ENCODE data around the gene HCN3. TPM values are rescaled to one million over a fixed set of nuclear protein-coding genes. Genes with fewer than 3 reads are reported as not detected.
"Not testable (repeated sequence)": the region's sequence is repeated elsewhere in the genome, so short reads cannot be mapped to it uniquely, and the experiment has no call there.

Gene HCN3
- total RNA-seq = 1 to 10 TPM; 1.5 TPM

GRCh38 chr1:155277070-155277901 is at the start of gene HCN3:
TSS of gene HCN3 (plus strand) at chr1:155277463. CDS start at chr1:155277591, 128 bp downstream.
- Mint-ChIP-seq H3K27ac (no peak within 1 kb of the TSS), H3K4me1 (ENCODE audit: low read depth) (peaks cover 29% of the 10 kb centered on the region), H3K4me3 (peak within 1 kb of the TSS; percentile 54), H3K9me3 (no peaks in the 10 kb centered on the region), H3K36me3 (ENCODE audit: low read depth) (peaks cover 7% of the 10 kb centered on the region), H3K27me3 (no peaks in the 10 kb centered on the region)
- intact Hi-C loops (cut with micrococcal nuclease) = loop anchor here (5.0 kb wide), 1 partner anchor 45 kb away; the partner anchor contains the start of gene RUSC1
- ATAC-seq = peak; percentile 72
- TF ChIP-seq CTCF (IDR thresholded peaks at IDR 0.05) = peak; percentile 73
- POLR2A ChIA-PET = interaction anchor here (0.7 to 2.1 kb wide), 3 partner anchors 10 to 32 kb away, joined by 3 to 7 read pairs (median 3); no protein-coding TSS in a partner anchor
- CTCF ChIA-PET = interaction anchor here (0.8 to 18.9 kb wide), 9 partner anchors 10 to 65 kb away, joined by 3 to 232 read pairs (median 4); partner anchors contain the start of genes FDPS and RUSC1
- peak; percentile 96 for DNase-seq

GRCh38 chr1:155228096-155228427 is 49.2 kb upstream of the HCN3 start:
- Mint-ChIP-seq H3K27me3 (no peaks in the 10 kb centered on the region), H3K9me3 (no peaks in the 10 kb centered on the region), H3K36me3 (ENCODE audit: low read depth) (peaks cover 6% of the 10 kb centered on the region), H3K4me1 (ENCODE audit: low read depth) (peaks cover 35% of the 10 kb centered on the region), H3K27ac (peak overlapping the region; percentile 99), H3K4me3 (peak overlapping the region; percentile 91)
- intact Hi-C loops (cut with micrococcal nuclease) = loop anchor here (5.0 kb wide), 1 partner anchor 51 kb away; no protein-coding TSS in a partner anchor
- TF ChIP-seq CTCF (IDR thresholded peaks at IDR 0.05) = no peak
- DNase-seq = no peak
- no peak for ATAC-seq
- POLR2A ChIA-PET = interaction anchor here (1.5 to 3.8 kb wide), 4 partner anchors 13 to 34 kb away, joined by 5 to 23 read pairs (median 18); a partner anchor contains a TSS
- CTCF ChIA-PET = interaction anchor here (0.8 to 3.0 kb wide), 6 partner anchors 21 to 166 kb away, joined by 3 to 21 read pairs (median 10); partner anchors contain the start of genes KRTCAP2 and TRIM46

GRCh38 chr1:155231302-155231701 is 46.0 kb upstream of the HCN3 start:
- DNase-seq; CTCF ChIA-PET; H3K27me3 Mint-ChIP-seq; H3K36me3 Mint-ChIP-seq (ENCODE audit: low read depth); H3K4me3 Mint-ChIP-seq; intact Hi-C loops (cut with micrococcal nuclease); ATAC-seq; H3K9me3 Mint-ChIP-seq: not testable (repeated sequence)
- Mint-ChIP-seq H3K27ac (peak overlapping the region; percentile 26), H3K4me1 (ENCODE audit: low read depth) (peaks cover 16% of the 10 kb centered on the region)
- POLR2A ChIA-PET = interaction anchor here (1.0 to 1.5 kb wide), 3 partner anchors 10 to 37 kb away, joined by 3 to 4 read pairs (median 3); no protein-coding TSS in a partner anchor

GRCh38 chr1:155232001-155232978 is 45.0 kb upstream of the HCN3 start:
- CTCF ChIA-PET; intact Hi-C loops (cut with micrococcal nuclease); H3K27ac Mint-ChIP-seq; H3K9me3 Mint-ChIP-seq; DNase-seq; H3K36me3 Mint-ChIP-seq (ENCODE audit: low read depth); H3K27me3 Mint-ChIP-seq; ATAC-seq; H3K4me3 Mint-ChIP-seq: not testable (repeated sequence)
- POLR2A ChIA-PET = interaction anchor here (1.0 to 1.5 kb wide), 3 partner anchors 9 to 38 kb away, joined by 3 to 4 read pairs (median 3); no protein-coding TSS in a partner anchor
- H3K4me1 Mint-ChIP-seq (ENCODE audit: low read depth) = peaks cover 13% of the 10 kb centered on the region

GRCh38 chr1:155233502-155233901 is 43.8 kb upstream of the HCN3 start:
- CTCF ChIA-PET; H3K27ac Mint-ChIP-seq; H3K9me3 Mint-ChIP-seq; ATAC-seq; H3K4me1 Mint-ChIP-seq (ENCODE audit: low read depth); H3K36me3 Mint-ChIP-seq (ENCODE audit: low read depth); intact Hi-C loops (cut with micrococcal nuclease); H3K4me3 Mint-ChIP-seq; POLR2A ChIA-PET; H3K27me3 Mint-ChIP-seq; DNase-seq: not testable (repeated sequence)

GRCh38 chr1:155235375-155235774 is 41.9 kb upstream of the HCN3 start:
- H3K4me3 Mint-ChIP-seq; POLR2A ChIA-PET; H3K36me3 Mint-ChIP-seq (ENCODE audit: low read depth); CTCF ChIA-PET; intact Hi-C loops (cut with micrococcal nuclease); H3K9me3 Mint-ChIP-seq; ATAC-seq; H3K27me3 Mint-ChIP-seq; DNase-seq; H3K4me1 Mint-ChIP-seq (ENCODE audit: low read depth); H3K27ac Mint-ChIP-seq: not testable (repeated sequence)

Data from activated CD8-positive, alpha-beta T cell treated with anti-CD3 and anti-CD28 coated beads for 36 hours (primary cell).